Stimulated activated memory B cell treated with anti-CD40 and anti-IgM and Interleukin-4, amounts not matched to agents 10 μg/mL and 1 μg/mL and 100 μg/mL, for 72 hours (primary cell): Measurements from ENCODE around the gene ITGB1BP1.
A peak's percentile ranks its signal among the peaks of the same experiment; 100 is the strongest.

Experiments used
- ATAC-seq: fragments of 150-1000 bp; cut with Tn5 transposase; 2 replicates; pipeline ENCODE4 v1.10.0; 2021
- H3K27ac Mint-ChIP-seq: one replicate; pipeline ENCODE4 v1.8.0; 2022; ENCODE audit warnings: mild to moderate bottlenecking, mixed read lengths
- H3K27me3 Mint-ChIP-seq: one replicate; pipeline ENCODE4 v1.8.0; 2022; ENCODE audit warnings: mixed read lengths
- H3K36me3 Mint-ChIP-seq: one replicate; pipeline ENCODE4 v1.8.0; 2022; ENCODE audit warnings: mixed read lengths
- H3K4me1 Mint-ChIP-seq: one replicate; pipeline ENCODE4 v1.8.0; 2022; ENCODE audit warnings: mixed read lengths
- H3K4me3 Mint-ChIP-seq: one replicate; pipeline ENCODE4 v1.8.0; 2022; ENCODE audit warnings: mild to moderate bottlenecking, moderate library complexity, mixed read lengths
- H3K9me3 Mint-ChIP-seq: one replicate; pipeline ENCODE4 v1.8.0; 2022; ENCODE audit warnings: mixed read lengths

Gene ITGB1BP1

DNA sequence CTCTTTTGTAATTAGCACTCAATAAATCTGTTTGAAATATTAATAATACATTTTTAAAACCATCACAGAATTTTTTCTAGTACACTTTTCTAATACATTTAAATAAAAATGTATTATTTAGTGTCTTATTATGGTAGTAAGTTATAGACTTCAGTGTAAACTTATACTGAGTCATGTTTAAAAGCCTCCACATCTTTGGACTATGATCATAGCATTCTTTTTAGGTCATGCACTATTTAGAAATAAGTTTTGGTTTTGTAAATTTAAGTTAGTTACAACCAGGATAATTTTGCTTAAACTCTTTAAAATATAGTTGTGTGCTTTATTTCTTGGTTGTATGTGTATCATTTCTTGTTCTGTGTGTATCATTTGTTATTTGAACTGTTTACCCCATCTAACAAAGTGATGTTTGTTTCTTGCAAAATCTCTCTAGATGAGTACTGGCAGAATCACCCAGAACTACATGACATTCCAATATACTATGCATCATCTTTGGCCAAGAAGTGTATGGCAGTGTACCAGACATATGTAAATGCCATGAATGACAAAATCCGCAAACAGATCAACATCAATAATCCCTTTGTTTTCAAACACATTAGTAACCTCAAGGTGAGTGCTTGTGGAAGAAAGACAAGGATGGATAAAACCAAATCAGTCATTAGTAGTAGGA is 16.9 kb upstream of the ITGB1BP1 start:
- no peak overlapping the region for H3K27ac Mint-ChIP-seq
- H3K4me1 Mint-ChIP-seq: no peaks in the 10 kb centered on the region
- H3K9me3 Mint-ChIP-seq: no peaks in the 10 kb centered on the region
- H3K27me3 Mint-ChIP-seq: no peaks in the 10 kb centered on the region
- ATAC-seq: no peak
- peaks cover 54% of the 10 kb centered on the region for H3K36me3 Mint-ChIP-seq
- no peak overlapping the region for H3K4me3 Mint-ChIP-seq

DNA sequence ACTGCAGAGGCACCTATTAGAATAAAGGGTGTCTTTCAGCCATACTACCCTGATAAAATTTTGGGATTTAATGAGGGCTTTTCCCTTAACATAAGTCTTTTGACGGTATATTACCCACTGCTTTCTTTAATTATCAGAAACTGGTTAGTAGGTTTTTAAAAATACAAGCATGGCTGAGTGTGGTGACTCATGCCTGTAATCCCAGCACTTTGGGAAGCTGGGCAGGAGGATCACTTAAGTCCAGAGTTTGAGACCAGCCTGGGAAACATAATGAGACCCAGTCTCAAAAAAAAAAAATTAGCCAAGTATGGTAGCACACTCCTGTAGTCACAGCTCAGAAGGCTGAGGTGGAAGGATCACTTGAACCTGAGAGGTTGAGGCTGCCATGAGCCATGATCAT is 16.2 kb upstream of the ITGB1BP1 start:
- Mint-ChIP-seq H3K36me3 (peaks cover 52% of the 10 kb centered on the region), H3K9me3 (no peaks in the 10 kb centered on the region), H3K27ac (no peak overlapping the region), H3K4me1 (no peaks in the 10 kb centered on the region), H3K4me3 (no peak overlapping the region), H3K27me3 (no peaks in the 10 kb centered on the region)
- ATAC-seq: no peak

DNA sequence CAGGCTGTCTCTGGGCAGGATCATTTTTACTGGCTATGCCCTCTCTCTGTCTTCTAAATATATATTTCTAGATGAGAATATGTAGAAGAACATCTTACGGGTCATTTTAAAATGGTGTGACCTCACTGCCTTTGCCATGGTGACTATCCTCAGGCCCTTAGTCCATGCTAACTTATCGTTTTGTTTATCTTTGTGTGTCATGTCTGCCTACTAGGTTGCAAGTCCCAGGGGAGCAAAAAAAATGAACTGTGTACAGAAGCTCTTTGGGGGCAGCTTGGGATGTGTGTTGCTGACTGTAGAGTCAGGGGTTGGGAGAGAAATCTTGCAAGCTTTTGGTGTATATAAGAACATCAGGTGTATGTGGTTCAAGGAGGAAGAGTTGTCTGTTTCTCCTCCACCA is 11.2 kb upstream of the ITGB1BP1 start:
- peaks cover 63% of the 10 kb centered on the region for H3K36me3 Mint-ChIP-seq

DNA sequence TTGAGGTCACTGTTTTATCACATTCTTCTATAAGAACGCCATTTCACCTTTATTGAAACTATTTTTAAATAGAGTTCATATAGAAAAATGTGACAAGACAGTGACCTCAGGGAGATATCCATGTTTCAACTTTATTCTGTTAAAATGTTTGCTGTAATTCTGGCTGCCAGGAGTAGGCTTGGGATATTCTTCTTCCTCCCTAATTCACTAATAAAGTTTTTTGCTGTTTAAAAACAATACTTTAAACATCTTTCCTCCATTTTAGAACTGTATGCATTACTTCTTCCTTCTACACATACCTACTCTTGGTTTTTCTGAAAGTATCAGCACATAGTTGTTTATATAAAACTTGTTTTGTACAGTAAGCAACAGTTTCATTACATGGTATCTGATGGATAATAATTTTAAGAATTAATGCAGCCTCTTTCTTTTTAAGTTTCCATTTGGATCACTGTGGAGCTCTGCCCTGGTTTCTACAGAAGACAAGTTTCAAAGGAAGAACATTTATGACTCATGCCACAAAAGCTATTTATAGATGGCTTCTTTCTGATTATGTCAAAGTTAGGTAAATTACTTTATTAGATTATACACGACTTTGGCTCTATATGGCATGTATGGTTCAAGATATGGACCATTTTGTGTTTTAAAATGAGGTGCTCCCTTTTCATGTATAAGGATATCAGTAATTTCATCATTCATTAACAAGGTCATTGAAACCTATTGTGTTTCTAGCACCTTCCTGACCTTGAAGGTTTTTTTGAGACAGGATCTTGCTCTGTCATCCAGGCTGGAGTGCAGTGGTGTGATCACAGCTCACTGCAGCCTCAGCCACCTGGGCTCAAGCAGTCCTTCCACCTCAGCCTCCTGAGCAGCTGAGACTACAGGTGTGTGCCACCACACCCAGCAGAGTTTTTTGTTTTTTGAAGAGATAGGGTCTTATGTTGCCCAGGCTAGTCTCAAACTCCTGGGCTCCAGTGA is 7.3 kb upstream of the ITGB1BP1 start:
- Mint-ChIP-seq H3K9me3 (no peaks in the 10 kb centered on the region), H3K36me3 (peaks cover 50% of the 10 kb centered on the region), H3K4me1 (peaks cover 7% of the 10 kb centered on the region), H3K27ac (no peak overlapping the region), H3K4me3 (no peak overlapping the region), H3K27me3 (no peaks in the 10 kb centered on the region)
- no peak for ATAC-seq

More for the DNA sequence above, 11.2 kb upstream of the ITGB1BP1 start:
- H3K4me3 Mint-ChIP-seq: no peak overlapping the region
- no peaks in the 10 kb centered on the region for H3K9me3 Mint-ChIP-seq
- H3K4me1 Mint-ChIP-seq: peaks cover 7% of the 10 kb centered on the region
- ATAC-seq: no peak
- no peak overlapping the region for H3K27ac Mint-ChIP-seq
- H3K27me3 Mint-ChIP-seq: no peaks in the 10 kb centered on the region

DNA sequence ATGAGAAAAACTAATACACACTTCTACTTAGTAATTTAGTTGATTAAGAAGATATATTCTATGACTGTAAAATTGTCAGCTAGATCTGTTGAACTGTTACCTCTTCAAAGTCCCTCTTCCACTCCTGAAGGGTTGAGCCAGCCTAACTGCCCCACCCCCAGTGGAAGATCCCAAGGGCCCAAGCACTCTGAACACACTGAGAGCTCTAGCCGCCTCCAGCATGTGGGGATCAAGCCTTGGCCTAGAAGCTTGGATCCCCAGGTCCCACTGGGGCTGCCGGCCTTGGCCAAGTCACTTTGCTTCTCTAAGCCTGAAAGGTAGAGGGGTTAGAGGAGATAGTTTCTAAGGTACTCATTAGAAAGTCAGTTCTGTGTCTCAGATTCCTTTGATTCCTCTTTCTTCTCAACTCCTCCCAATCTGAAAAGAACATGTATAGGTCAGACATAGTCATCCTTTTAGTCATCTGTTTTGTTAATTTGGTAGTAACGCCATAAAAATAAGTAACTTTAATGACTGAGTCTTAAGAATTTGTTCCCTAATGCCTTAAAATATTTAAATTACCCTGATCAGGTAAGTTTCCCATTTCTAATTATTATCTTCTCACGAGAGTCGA is 5.7 kb upstream of the ITGB1BP1 start:
- Mint-ChIP-seq H3K4me3 (no peak overlapping the region), H3K27ac (no peak overlapping the region), H3K36me3 (peaks cover 42% of the 10 kb centered on the region), H3K4me1 (peaks cover 7% of the 10 kb centered on the region), H3K27me3 (no peaks in the 10 kb centered on the region), H3K9me3 (no peaks in the 10 kb centered on the region)
- ATAC-seq: no peak

GRCh38 chr2:9424447-9425164 is 1.3 kb upstream of the ITGB1BP1 start:
- H3K9me3 Mint-ChIP-seq: no peaks in the 10 kb centered on the region
- peaks cover 25% of the 10 kb centered on the region for H3K4me1 Mint-ChIP-seq
- no peak overlapping the region for H3K27ac Mint-ChIP-seq
- H3K36me3 Mint-ChIP-seq: peaks cover 15% of the 10 kb centered on the region
- H3K27me3 Mint-ChIP-seq: no peaks in the 10 kb centered on the region
- no peak for ATAC-seq
- no peak overlapping the region for H3K4me3 Mint-ChIP-seq

GRCh38 chr2:9423922-9424272 is 569 bp upstream of the ITGB1BP1 start:
- Mint-ChIP-seq H3K27ac (no peak overlapping the region), H3K36me3 (peaks cover 14% of the 10 kb centered on the region), H3K4me3 (no peak overlapping the region), H3K27me3 (no peaks in the 10 kb centered on the region), H3K9me3 (no peaks in the 10 kb centered on the region), H3K4me1 (peaks cover 25% of the 10 kb centered on the region)
- ATAC-seq: peak; percentile 35

DNA sequence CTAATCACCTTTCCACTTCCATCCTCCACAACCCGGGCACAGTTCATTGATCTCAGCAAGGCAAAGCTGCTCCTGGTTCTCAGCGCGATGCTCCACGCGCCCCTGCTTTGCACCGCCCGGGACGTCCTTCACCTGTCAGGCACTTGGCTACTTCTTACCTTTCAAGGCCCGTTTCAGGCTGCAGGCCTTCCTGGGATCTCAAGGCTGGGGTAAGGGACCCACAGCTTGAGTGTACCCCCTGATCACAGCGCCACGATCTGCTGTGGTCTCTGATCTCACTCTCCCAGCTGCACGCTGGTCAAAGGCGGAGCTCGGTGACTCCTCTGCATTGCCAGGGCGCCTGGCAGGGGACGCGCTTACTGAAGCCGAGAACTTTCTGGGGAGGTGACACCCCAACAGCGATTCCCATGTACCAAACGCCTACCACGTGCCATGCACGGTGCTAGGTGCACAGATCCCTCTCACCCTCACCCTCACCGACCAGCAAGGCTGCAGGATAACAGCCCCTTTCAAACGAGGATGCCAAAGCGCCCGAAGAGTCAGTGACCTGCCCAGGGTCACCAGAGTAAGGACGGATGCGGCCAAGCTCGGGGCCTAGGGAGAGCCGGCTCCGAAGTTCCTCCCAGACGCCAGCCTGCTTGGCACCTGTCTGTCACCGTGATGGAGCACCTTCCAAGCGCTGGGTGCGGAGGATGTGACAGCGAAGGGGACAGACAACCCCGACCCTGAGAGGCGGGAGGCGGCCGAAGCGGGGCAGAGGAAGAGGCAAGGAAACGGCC is 818 bp downstream of the ITGB1BP1 start:
- Mint-ChIP-seq H3K27ac (no peak overlapping the region), H3K4me3 (no peak overlapping the region), H3K4me1 (peaks cover 32% of the 10 kb centered on the region), H3K36me3 (peaks cover 21% of the 10 kb centered on the region), H3K27me3 (no peaks in the 10 kb centered on the region), H3K9me3 (no peaks in the 10 kb centered on the region)
- ATAC-seq: peak; percentile 59

- ATAC-seq: no peak
- no peaks in the 10 kb centered on the region for H3K27me3 Mint-ChIP-seq
- no peak overlapping the region for H3K4me3 Mint-ChIP-seq
- H3K27ac Mint-ChIP-seq: no peak overlapping the region
- H3K9me3 Mint-ChIP-seq: no peaks in the 10 kb centered on the region
- H3K36me3 Mint-ChIP-seq: peaks cover 38% of the 10 kb centered on the region
- peaks cover 43% of the 10 kb centered on the region for H3K4me1 Mint-ChIP-seq
Observed at GRCh38 chr2:9420495-9420894, 2.8 kb downstream of the ITGB1BP1 start.

DNA sequence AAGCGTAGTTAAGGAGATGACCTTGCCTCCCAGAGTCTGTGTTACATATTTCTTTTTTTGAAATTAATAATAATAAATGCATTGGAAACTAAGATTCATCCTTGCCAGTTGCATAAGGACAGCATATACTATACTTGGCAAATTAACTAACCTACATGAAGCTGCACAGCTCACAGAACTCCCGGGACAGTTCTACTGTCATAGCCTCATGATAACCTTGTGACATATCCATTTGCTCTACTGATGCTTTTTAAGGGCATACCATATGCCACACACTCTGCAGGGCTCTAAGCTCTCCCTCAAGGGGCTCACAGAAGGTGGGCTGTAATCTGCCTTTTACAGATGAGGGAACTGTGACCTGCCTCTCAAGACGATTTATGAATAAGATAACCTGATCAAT is 3.8 kb downstream of the ITGB1BP1 start:
- Mint-ChIP-seq H3K4me3 (no peak overlapping the region), H3K9me3 (no peaks in the 10 kb centered on the region), H3K36me3 (peaks cover 38% of the 10 kb centered on the region), H3K27me3 (no peaks in the 10 kb centered on the region), H3K4me1 (peaks cover 43% of the 10 kb centered on the region), H3K27ac (no peak overlapping the region)
- no peak for ATAC-seq

- Mint-ChIP-seq H3K4me3 (no peak overlapping the region), H3K27me3 (no peaks in the 10 kb centered on the region), H3K27ac (no peak overlapping the region), H3K9me3 (no peaks in the 10 kb centered on the region), H3K4me1 (peaks cover 43% of the 10 kb centered on the region), H3K36me3 (peaks cover 45% of the 10 kb centered on the region)
- no peak for ATAC-seq
Observed at GRCh38 chr2:9418746-9419145, 4.6 kb downstream of the ITGB1BP1 start.

GRCh38 chr2:9417725-9418124 is 5.6 kb downstream of the ITGB1BP1 start:
- no peak for ATAC-seq
- H3K27me3 Mint-ChIP-seq: no peaks in the 10 kb centered on the region
- no peaks in the 10 kb centered on the region for H3K9me3 Mint-ChIP-seq
- peaks cover 49% of the 10 kb centered on the region for H3K36me3 Mint-ChIP-seq
- no peak overlapping the region for H3K27ac Mint-ChIP-seq
- H3K4me3 Mint-ChIP-seq: no peak overlapping the region
- peaks cover 41% of the 10 kb centered on the region for H3K4me1 Mint-ChIP-seq

- Mint-ChIP-seq H3K27me3 (no peaks in the 10 kb centered on the region), H3K9me3 (no peaks in the 10 kb centered on the region), H3K27ac (peak overlapping the region; percentile 53), H3K36me3 (peaks cover 53% of the 10 kb centered on the region), H3K4me3 (no peak overlapping the region), H3K4me1 (peaks cover 33% of the 10 kb centered on the region)
- ATAC-seq: no peak
Observed at GRCh38 chr2:9416962-9417316, 6.4 kb downstream of the ITGB1BP1 start.

GRCh38 chr2:9416267-9416961 is 6.9 kb downstream of the ITGB1BP1 start:
- H3K9me3 Mint-ChIP-seq: no peaks in the 10 kb centered on the region
- peak overlapping the region; percentile 53 for H3K27ac Mint-ChIP-seq
- H3K36me3 Mint-ChIP-seq: peaks cover 58% of the 10 kb centered on the region
- no peak for ATAC-seq
- H3K27me3 Mint-ChIP-seq: no peaks in the 10 kb centered on the region
- H3K4me1 Mint-ChIP-seq: peaks cover 28% of the 10 kb centered on the region
- no peak overlapping the region for H3K4me3 Mint-ChIP-seq
